PC-9 (cell line): ENCODE measurements around the gene TRIM36.

Experiments
- EZH2 ChIP-seq: fragments of 200-600 bp; sonication (generic); IDR thresholded peaks from 2 replicates; pipeline ENCODE4 v1.8.0; 2017; ENCODE audit warnings: antibody characterized with exemption, low read depth
- TF ChIP-seq, protein P1 (sequence below): fragments of 200-600 bp; sonication (generic); conservative IDR thresholded peaks from 2 replicates; pipeline ENCODE4 v1.6.1; 2017; ENCODE audit warnings: mixed run types, antibody characterized with exemption, mild to moderate bottlenecking, moderate library complexity

DNA sequence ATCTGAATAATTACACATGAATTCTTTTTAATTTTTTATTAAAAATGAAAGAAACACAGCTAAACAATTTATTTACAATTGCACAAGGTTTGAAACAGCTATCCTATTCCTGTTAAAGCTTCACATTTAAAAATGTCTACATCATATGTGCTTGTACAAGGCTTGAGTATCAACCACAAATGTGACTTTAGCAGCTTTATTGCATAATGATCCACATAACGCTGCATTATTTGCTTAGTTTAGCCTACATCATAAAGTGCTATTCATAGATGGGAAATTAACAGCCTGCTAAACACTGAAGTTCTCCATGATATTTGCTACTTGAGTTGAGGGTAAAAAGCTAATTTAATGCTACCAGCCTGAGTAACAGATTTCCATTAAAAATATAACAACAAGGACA lies 45.0 kb downstream of the TRIM36 start:
- TF ChIP-seq, protein P1, sequence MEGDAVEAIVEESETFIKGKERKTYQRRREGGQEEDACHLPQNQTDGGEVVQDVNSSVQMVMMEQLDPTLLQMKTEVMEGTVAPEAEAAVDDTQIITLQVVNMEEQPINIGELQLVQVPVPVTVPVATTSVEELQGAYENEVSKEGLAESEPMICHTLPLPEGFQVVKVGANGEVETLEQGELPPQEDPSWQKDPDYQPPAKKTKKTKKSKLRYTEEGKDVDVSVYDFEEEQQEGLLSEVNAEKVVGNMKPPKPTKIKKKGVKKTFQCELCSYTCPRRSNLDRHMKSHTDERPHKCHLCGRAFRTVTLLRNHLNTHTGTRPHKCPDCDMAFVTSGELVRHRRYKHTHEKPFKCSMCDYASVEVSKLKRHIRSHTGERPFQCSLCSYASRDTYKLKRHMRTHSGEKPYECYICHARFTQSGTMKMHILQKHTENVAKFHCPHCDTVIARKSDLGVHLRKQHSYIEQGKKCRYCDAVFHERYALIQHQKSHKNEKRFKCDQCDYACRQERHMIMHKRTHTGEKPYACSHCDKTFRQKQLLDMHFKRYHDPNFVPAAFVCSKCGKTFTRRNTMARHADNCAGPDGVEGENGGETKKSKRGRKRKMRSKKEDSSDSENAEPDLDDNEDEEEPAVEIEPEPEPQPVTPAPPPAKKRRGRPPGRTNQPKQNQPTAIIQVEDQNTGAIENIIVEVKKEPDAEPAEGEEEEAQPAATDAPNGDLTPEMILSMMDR, result no peak
- TF ChIP-seq EZH2, result no peak
